Measurements from ENCODE around the gene NHEJ1. TPM values are rescaled to one million over a fixed set of nuclear protein-coding genes. Genes with fewer than 3 reads are reported as not detected.

The NHEJ1 gene
- total and polyA plus RNA-seq, 2 donors (not counting 3 experiments of a cell fraction or from before 2014, with no cell fraction given) = 12.8 to 12.9 TPM

- Histone ChIP-seq H3K4me1 (ENCODE audit: control insufficient read depth, extremely low read depth, insufficient read depth, low read length) (no peaks in the 10 kb centered on the region), H3K9me3 (replicated peaks; ENCODE audit: control insufficient read depth, insufficient read depth, low read length) (no peaks in the 10 kb centered on the region), H2AFZ (ENCODE audit: low read depth, low read length) (no peak within 1 kb of the TSS), H3K79me2 (ENCODE audit: control insufficient read depth, insufficient read depth, low read length) (no peaks in the 10 kb centered on the region), H3K27me3 (ENCODE audit: control insufficient read depth in 2 of 2, insufficient read depth in 2 of 2, low read length in 2 of 2) (no peaks in the 10 kb centered on the region), H4K20me1 (replicated peaks; ENCODE audit: control insufficient read depth, extremely low read depth, insufficient read depth, low read length) (peaks cover 3% of the 10 kb centered on the region), H3K9ac (replicated peaks; ENCODE audit: extremely low read depth, insufficient read depth, low read length) (no peak within 1 kb of the TSS), H3K4me2 (ENCODE audit: insufficient read depth, low read length) (no peak within 1 kb of the TSS), H3K27ac (ENCODE audit: insufficient read depth, low read depth, low read length) (no peak within 1 kb of the TSS), H3K9me1 (replicated peaks; ENCODE audit: control insufficient read depth, extremely low read depth, insufficient read depth, low read length) (no peaks in the 10 kb centered on the region), H3K36me3 (ENCODE audit: control insufficient read depth in 2 of 2, extremely low read depth in 1 of 2, insufficient read depth in 2 of 2, low read length in 2 of 2) (peaks cover 0 to 19% of the 10 kb centered on the region in 2 experiments), H3K4me3 (replicated peaks in 1 of 3; ENCODE audit: insufficient read depth in 1 of 3, low read depth in 1 of 3, low read length in 3 of 3) (no peak within 1 kb of the TSS)
- dilution Hi-C loops (cut with MboI; ENCODE audit: extremely low pct_ligation_motif_present, low sequenced_read_pairs) = no loop called here
- ChIA-PET POLR2A (no interaction called here), CTCF (interaction anchor here (0.8 to 5.2 kb wide), 11 partner anchors 11 to 183 kb away, joined by 3 to 32 read pairs (median 8); partner anchors contain the start of genes ANKZF1, ATG9A and ZFAND2B)
- BruUV-seq (replicated peaks) = no TSS peak
- TF ChIP-seq JUN (IDR thresholded peaks at IDR 0.05; ENCODE audit: borderline replicate concordance, insufficient read depth, insufficient read length, low read depth) (no peak), POLR2AphosphoS5 (IDR thresholded peaks at IDR 0.05; ENCODE audit: insufficient read depth, low read depth, low read length) (no peak), MYC (IDR thresholded peaks at IDR 0.05; ENCODE audit: low read depth, low read length) (no peak), GATA2 (IDR thresholded peaks at IDR 0.05; ENCODE audit: insufficient read depth, insufficient read length, low read depth, low read length) (no peak), FOS (IDR thresholded peaks at IDR 0.05; ENCODE audit: borderline replicate concordance, insufficient read depth, low read length) (no peak), POLR2A (IDR thresholded peaks at IDR 0.05; ENCODE audit: low read depth, low read length) (no peak), EZH2 (IDR thresholded peaks at IDR 0.05; ENCODE audit: borderline replicate concordance, low read depth, low read length, severe bottlenecking) (no peak), MAX (IDR thresholded peaks at IDR 0.05; ENCODE audit: insufficient read depth, insufficient read length) (no peak), CTCF (IDR thresholded peaks at IDR 0.05; ENCODE audit: extremely low read depth in 1 of 2, insufficient read depth in 1 of 2, low read depth in 1 of 2, low read length in 2 of 2) (no peak)
- FAIRE-seq = no peak
- intact Hi-C loops (cut with micrococcal nuclease) = no loop called here
- DNase-seq (ENCODE audit: low read depth, low spot score) = no peak
Observed at GRCh38 chr2:219169930-219170654, 9.5 kb upstream of the NHEJ1 start, which contains the start of gene SLC23A3. Gene SLC23A3 (minus strand): TSS chr2:219170029. CDS start chr2:219169984, 45 bp downstream.
